HG03108 (cell line): ENCODE measurements around the gene NINJ1.

Experiments used
- ATAC-seq: cut with Tn5 transposase; IDR thresholded peaks from one replicate; pipeline ENCODE4 v1.9.1; 2021; ENCODE audit warnings: moderate library complexity; ENCODE audit not compliant: unreplicated experiment

The NINJ1 gene

DNA sequence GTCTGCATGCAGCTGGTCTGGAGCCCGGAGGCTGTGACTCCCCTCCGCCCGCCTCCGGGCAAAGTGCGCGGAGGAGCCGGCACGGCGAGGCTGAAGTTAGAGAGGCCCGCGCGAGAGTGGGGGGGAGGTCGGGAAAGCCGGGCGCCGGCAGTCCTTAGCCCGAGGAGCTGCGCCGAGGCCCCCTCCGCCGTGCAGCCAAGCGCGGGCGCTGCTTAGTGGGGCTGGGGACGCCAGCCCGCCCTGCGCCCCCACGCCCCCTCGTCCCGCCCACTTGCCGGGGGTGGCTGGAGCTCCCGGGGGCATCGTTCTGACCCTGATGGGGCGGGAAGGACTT lies 403 bp downstream of the NINJ1 start:
- peak; percentile 18 for ATAC-seq

DNA sequence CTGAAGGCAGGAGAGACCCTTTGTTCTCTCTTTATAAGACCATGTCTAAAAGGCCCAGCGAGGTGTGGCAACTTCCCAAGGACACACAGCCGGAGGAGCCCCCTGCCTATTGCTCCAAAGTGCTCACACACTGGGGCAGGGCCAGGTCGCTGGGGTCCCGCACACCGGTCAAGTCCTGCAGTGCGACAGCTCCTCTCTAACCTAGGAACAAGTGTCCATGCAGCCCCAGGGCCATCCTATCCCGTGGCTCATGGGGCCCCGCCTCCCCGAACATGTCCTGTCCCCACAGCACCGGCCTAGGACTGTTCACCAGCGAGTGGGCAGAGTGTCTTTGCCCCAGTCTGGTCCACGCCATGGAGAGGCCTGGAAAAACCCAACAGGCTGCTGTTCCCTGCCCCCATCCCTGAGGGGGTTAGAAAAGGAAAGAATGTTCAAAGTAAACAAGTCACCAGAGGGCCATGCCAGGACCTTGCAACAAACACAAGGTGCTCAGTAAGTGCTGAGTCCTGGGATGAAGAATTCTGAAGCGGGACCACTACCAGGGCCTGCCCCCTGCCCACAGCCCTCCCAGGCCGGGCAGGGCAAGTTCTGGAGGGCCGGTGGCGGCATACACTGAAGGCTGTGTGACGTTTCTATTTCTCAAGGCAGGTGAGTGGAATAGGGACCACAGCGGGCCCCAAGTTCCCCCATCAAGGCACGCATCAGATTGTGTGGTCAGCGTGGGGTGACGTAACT lies 938 bp downstream of the NINJ1 start:
- ATAC-seq, result no peak

DNA sequence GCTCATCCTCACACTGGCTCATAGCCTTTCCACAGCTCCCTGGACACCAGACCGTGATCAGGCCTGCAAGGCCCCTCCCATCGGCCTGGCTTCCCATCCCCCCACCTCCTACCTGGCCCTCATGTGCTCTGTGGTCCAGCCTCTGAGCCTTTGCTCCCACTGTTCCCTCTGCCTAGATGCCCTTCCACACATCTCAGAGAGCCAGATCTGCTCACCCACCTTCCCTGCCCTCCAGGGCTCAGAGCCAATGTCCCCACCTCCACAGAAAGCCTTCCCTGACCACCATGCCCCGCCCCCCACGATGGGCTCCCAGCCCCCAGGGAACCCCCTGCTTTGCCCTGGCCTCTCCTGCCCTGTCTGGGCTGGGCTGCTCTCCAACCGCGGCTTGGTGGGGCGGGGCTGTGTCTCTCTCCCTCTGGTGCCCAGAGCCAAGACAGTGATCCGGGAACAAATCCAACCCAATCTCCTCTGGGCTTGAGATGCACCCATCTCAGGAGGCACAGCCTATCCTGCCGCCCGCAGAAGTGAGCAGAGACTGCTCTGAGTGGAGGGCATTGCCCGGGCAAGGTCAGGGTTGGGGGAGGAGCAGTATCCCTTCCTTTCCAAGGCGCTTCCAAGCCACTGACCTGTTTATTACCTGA lies 1.6 kb downstream of the NINJ1 start:
- no peak for ATAC-seq

DNA sequence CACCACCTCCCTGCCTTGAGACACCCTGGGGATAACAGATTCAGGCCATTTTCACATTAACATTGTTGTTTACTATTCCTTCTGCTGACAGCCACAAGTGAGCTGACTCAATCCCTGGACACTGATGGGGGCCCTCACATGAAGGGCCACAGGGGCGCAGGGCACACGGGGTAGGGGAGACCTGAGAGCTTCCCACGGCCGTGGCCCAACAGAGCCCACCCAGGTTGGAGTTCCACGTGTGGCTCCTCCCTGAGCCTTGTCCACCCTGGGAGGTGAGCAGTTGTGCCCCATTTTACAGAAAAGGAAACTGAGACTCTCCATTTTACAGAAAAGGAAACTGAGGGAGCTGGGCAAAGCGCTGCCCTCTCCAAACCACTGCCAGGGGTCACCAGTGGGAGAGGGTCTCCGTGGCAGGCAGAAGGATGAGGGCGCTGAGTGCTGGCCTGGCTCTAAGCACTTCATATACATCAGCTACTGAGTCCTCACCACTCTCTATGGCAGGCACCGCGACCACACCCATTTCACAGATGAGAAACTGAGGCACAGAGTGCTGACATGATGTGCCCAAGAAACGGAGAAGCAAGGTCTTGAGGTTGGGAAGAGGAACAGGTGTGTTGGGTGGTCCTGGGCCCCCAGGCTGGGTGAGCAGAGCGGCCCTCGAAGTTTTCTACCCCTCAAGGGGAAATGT lies 2.3 kb downstream of the NINJ1 start:
- no peak for ATAC-seq

DNA sequence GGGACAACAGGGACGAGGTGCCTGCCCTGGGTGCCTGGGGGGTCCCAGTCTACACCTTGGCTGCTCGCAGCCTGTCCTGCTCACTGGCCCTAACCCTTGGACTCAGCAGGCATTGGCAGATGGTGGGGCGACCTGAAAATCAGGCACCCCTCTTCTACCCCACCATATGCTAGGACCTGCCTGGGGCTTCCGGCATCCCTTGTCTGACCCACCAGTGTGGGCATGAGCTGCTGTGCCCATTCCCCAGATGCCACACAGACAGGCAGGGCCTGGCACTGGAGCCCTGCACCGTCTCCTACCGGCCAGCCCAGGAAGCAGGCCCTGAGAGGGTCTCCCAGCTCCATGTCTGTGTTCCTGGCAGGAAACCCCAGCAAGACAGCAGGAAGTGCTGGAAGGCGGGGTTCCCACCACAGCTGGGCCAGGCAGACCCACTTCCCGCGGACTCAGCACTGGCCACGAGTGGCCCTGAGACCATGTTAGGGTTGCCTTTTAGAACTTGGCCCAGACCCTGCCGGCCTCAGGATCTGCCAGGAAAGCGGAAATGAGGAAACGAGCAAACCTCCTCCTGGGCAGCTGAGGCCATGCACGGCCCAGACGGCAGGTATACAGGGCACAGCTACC lies 3.1 kb downstream of the NINJ1 start:
- no peak for ATAC-seq

DNA sequence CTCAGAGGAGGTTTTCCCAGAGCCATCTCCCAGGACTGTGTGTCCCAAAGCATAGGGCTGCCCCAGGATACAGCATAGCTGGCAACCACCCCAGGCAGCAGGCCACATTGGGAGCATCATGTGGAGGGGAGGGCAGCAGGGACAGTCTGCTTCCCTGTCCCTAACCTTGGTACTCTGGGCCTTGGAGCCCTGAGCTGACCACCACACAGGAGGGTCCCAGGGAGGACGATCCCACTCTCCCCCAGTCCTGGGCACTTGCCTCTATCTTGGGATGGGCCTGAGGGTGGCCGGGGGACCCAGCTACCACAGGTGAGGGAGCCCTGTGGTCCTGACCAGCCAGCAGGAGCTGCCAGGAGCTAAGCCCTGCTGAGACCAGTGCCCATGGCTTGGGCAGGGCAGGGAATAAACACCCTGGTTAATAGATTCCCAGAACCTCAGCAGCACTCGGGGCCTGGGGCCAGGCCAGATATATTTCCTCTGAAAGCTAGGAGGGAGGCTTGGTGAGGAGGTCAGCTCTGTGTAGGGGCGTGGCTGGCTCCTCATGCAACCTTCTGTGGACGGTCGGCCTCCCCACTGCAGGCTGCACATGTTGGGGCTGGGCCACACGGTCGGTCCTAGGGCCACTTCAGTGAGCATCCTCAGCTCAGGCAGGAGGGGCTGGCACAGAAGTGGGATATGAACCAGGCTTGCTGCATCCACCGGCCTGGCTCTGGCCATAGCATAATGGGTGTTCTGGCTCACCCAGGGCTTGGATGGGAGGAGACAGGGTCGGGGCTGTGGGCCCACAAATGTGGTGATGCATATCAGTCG lies 4.2 kb downstream of the NINJ1 start:
- no peak for ATAC-seq

DNA sequence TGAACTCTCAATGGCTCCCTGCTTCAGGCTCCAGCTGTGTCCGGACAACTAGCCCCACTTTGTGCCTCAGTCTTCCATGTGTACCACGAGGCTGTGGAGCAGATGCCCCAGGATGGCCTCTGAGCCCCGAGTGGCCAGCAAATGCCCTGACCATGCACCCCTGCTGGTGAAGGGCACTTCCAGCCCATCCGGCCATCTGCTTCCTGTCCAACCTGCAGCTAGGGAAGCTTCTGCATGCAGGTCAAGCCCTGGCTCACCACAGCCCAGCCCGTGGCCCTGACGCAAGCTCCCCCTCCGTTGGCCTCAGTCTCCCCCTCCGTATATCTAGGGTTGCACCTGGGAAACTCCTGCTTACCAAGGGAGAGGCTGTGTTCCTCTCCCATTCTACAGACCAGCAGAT lies 4.8 kb downstream of the NINJ1 start:
- ATAC-seq, result no peak

DNA sequence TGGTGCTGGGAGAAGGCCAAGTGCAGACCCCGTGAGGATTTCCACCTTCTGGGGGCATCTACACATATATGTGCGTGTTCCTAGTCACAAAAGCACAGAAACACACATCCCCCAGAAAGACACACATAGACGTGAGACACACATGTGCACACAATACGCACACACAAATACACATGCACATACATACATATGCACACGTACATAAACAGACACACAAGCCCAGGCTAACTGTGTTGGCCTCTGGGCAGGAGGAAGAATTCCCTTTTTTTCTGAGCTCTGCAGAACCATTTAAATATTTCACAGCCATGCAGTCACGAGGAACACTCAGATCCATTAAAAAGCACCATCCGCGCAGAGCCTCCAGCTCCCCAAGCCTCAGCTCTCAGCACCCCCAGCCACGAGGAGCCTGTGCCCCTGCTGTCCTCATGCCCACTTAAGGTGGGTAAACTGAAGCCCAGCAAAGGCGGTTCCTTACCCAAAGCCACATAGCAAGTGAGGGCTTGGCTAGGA lies 5.3 kb downstream of the NINJ1 start:
- no peak for ATAC-seq

DNA sequence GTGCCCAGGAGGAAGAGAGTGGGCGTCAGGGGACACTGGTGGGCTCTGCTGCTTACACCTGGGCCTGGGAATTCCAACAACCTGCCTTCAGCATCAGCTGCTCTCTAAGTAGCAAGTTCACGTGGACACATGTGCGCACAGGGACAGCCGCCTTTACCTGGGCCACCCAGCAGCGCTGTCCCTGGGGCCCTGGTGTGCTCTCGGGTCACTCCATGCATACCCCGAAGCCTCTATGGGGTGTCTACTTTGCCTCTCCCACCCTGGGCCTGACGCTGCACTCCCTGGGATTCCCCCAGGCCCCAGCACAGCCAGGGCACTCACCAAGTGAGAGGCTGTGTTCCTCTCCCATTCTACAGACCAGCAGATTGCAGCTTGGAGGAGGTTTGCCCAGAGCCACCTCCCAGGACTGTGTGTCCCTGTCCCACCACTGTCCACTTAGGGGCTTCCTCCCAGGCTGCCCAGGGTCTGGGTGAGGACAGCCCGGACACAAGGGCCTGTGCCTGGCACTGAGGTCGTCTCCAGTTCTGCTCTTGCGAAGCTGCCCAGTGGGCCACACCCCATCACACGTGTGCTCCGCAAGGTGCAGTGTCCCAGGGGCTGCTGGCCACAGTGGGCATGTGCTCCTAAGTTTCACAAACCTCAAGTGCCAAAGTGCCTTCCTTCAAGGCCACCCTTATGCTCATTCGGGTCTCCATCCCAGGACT lies 5.9 kb downstream of the NINJ1 start:
- no peak for ATAC-seq

DNA sequence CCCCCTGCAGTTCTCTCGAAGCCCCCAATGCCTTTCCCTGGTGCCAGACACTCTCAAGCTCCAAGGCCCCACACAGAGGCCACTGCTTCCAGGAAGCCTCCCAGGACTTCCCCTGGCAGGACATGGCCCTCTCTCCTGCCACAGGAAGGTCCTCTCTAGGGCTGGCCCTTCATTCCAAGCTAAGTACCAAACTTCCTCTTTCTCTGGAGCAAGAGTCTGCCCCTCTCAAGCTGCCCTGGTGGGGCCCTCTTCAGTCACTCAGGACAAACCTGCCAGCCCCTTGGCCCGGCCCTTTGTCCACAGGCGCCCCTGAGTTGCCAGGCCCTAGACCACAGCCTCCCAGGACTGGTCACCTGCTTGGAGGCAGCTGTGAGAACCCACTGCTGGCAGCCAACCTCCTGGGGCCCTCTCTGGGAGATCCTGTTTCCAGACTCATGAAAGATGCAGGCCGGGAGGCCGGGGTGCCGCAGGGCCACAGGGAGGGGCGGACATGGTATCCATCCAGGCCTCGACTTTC lies 6.6 kb downstream of the NINJ1 start:
- ATAC-seq, result no peak

DNA sequence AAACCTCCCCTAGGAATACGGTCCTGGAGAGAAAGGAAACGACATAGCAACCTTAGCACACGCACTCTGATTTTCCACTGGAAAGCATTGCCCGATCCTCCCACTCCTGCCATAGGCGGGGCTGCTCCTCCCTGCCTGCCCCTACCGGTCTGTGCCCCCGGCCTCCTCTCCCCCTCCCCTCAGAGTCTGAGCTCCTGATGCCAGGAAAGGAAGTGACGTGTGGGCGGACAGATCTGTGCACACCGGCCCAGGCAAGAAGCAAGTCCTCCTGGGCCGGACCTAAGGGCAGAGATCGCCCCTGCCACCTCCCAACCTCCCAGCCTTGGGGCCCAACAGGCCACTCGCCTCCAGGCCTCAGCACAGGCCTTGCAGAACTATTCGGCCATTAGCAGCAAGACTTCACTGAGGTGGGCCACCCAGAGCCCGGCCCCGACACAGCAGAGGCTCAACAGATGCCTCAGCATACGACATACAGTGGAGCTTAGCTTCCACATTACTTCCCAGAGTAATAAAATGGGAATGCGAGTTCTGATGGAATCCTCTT lies 7.2 kb downstream of the NINJ1 start:
- ATAC-seq, result no peak

DNA sequence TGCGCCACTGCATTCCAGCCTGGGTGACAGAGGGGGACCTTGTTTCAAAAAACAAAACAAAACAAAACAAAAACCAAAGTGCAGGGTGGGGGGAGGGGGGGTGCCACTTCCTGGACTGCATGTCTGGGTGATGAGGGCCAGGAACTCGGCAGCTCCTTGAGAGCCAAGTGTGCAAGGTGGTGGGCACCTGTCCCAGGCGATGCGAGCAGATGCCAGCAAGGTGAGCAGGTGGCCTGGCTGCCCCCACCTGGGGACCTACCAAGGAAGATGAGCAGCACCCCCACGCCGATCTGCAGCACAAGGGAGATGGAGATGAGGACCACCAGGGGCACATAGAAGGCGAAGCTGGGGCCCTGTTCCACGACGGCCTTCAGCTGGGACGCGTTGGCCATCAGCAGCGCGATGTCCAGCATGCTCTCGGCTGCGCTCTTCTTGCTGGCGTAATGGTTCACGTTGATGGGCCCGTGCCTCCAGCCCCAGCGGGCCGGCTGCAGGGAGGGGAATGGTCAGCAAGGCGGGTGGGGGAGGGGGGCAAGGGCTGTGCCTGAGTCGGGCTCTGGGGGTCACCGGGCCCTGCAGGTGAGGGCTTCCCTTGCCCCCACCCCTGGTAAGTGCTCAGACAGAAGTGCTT lies 7.8 kb downstream of the NINJ1 start:
- no peak for ATAC-seq

DNA sequence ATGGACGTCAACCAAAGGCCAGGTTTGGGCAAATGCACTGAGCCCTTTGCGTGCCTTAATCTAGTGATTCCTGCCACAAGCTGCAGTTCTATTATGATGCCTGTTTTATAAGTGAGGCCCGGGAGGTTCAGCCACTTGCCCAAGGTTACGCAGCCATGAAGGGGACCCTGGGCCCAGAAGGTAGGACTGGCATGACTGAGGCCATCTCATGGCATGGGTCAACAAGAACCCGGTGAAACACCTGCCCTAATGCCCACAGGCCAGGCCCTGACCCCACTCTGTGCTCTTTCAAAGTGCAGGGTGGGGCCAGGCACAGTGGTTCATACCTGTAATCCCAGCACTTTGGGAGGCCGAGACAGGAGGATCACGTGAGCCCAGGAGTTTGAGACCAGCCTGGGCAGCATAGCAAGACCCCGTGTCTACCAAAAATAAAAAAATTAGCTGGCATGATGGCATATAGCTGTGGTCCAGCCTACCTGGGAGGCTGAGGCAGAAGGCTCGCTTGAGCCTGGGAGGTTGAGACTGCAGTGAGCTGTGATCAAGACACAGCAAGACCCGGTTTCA lies 8.6 kb downstream of the NINJ1 start:
- no peak for ATAC-seq

DNA sequence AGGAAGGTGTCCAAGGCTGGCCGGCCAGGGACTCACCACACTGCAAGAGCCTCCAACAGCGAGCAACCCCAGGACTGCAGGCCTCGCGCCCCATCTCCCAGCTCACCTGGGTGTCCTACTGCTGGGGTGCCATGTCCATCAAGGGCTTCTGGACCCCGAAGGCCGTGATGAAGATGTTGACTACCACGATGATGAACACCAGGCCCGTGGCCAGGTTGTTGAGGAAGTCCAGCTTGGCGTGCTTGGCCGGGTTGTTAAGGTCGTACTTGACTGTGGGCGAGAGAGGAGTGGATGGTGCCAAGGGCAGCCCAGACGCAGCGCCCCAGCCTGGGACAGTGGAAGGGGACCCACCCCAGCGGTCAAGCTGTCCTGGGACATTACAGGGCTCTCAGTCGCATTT lies 9.3 kb downstream of the NINJ1 start:
- no peak for ATAC-seq

DNA sequence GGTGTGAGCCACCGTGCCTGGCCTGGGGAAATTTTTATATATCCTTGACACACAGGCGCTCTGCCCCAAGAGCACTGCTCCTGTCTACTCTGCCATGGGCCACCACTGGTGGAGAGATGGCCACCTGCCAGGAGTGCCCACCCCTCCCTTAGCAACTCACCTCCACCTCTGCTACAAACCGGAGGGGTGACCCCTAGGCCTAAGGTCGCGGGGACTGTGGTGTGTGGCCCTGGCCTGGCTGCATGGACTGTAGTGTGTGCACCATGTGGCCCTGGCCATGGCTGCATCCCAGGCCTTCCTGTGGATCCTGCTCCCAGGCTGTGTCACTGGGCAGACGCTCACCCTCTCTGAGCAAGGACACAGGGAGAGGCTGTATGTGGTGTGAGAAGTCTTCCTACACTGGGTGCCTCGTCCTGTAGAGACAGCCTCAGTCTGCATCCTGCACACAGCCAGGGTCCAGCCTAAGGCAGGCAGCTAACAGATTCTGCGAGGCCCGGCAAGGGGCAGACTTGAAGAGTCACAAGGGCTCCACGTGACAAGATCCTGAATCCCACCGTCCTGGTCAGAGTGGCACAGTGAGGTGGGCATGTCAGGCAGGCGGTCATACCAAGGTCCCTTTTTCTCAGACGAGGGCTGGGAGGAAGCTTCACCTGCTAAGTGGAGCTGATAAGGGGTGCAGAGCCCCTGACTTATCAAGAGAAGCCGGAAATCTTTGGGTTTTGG lies 10.3 kb downstream of the NINJ1 start:
- ATAC-seq, result no peak

DNA sequence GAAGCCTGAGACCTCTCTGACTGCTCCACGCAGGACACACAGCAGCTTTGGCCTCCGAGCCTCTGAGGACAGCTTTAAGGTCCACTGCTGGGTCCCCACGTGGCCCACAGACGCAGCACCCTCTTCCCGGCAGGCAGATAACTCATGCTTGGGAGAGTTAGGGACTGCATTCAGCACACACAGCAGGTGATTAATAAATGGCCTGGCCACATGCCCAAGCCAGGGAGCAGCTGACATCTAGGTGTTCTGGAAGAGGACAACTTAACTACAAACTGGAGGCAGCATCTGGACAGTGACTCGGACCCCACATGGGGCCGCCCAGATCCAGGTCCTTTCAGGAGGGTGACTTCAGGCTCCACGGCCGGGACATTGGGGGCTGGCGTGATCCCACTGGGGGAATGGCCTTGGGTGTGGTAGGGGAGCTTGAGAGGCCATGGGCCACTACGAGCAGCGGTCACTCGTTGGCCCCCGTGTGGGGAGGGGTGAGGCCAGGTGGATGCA lies 11.3 kb downstream of the NINJ1 start:
- ATAC-seq, result no peak

DNA sequence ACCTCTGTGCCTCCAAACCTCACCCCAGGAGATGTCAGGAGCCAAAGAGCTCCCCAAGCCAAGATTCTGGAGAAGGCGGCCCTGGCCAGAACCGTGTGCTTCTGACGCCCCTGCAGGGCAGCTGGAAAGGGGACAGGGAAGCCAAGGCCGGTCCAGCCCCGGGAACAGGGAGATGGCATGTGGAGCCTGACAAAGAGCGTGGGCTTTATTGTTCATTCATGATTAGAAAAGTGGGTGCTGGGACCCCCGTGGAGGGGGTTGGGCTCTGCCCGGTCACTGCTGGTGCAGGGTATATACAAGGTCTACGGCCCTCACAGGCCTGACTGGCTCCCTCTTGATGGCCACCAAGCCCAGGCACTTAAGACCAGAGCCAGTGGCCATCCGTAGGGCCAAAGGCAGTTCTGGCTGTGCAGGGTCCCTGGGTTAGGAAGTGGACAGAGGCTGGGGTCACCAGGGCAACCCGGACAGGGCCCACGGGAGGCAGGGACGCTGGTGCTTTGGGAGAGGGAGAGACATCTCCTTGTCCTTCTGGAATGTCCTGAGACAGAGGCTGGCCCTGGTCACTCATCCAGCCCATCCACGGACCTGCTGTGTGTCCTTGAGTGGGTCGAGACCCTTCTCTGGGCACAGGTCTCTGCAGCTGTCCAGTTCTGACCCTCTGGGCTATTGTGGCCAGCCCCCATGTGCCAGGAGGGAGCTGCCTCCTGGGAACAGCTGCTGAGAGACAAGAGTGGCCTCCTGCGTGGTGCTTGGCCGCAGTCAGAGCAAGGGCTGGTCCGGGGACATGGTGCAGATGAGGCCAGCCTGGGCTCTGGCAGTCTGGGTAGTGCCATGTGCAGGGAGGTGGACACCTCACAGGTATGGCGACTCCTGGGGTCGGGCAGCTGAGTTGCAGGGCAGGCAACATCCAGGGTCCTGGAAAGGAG lies 12.5 kb downstream of the NINJ1 start:
- no peak for ATAC-seq
